GM23338 (cell line): Measurements from ENCODE around the gene CDH20. TPM values are rescaled to one million over a fixed set of nuclear protein-coding genes. Genes with fewer than 3 reads are reported as not detected.

ENCODE experiments used
- ATAC-seq: fragments of 200-7000 bp; cut with Tn5 transposase; 3 replicates; pipeline ENCODE4 v1.9.1; 2020
- DNase-seq: peaks from one replicate; pipeline ENCODE4 v3.0.0-alpha.2; 2015; ENCODE audit warnings: low spot score
- H2AFZ ChIP-seq: fragments of 200-600 bp; sonication (generic); 2 replicates; pipeline ENCODE4 v1.8.0; 2016; ENCODE audit warnings: antibody characterized with exemption, mild to moderate bottlenecking, moderate library complexity
- H3F3A ChIP-seq: fragments of 200-600 bp; sonication (generic); replicated peaks from 2 replicates; pipeline ENCODE4 v1.8.0; 2017; ENCODE audit warnings: antibody characterized with exemption, mixed run types, low read depth
- H3K27ac ChIP-seq: fragments of 200-600 bp; sonication (generic); 2 replicates; pipeline ENCODE4 v1.6.1; 2016; ENCODE audit warnings: low read depth
- H3K27me3 ChIP-seq: fragments of 200-600 bp; sonication (generic); 2 replicates; pipeline ENCODE4 v1.8.0; 2016; ENCODE audit warnings: mild to moderate bottlenecking, mixed run types, moderate library complexity; ENCODE audit not compliant: insufficient read depth
- H3K36me3 ChIP-seq: fragments of 200-600 bp; sonication (generic); 2 replicates; pipeline ENCODE4 v1.8.0; 2016; ENCODE audit warnings: mild to moderate bottlenecking; ENCODE audit not compliant: insufficient read depth
- H3K4me1 ChIP-seq: fragments of 200-600 bp; sonication (generic); 2 replicates; pipeline ENCODE4 v1.8.0; 2016; ENCODE audit warnings: mild to moderate bottlenecking, moderate library complexity; ENCODE audit not compliant: insufficient read depth
- H3K4me2 ChIP-seq: fragments of 200-600 bp; sonication (generic); 2 replicates; pipeline ENCODE4 v1.7.1; 2017; ENCODE audit warnings: mixed run types
- H3K4me3 ChIP-seq: fragments of 200-600 bp; sonication (generic); 2 replicates; pipeline ENCODE4 v1.6.1; 2016; ENCODE audit warnings: mixed run types
- H3K79me2 ChIP-seq: fragments of 200-600 bp; sonication (generic); replicated peaks from 2 replicates; pipeline ENCODE4 v1.8.0; 2017; ENCODE audit warnings: mild to moderate bottlenecking; ENCODE audit not compliant: insufficient read depth
- H3K9me2 ChIP-seq: fragments of 200-600 bp; sonication (generic); 2 replicates; pipeline ENCODE4 v1.8.0; 2017; ENCODE audit not compliant: insufficient read depth
- H4K20me1 ChIP-seq: fragments of 200-600 bp; sonication (generic); replicated peaks from 2 replicates; pipeline ENCODE4 v1.8.0; 2017; ENCODE audit warnings: mild to moderate bottlenecking; ENCODE audit not compliant: insufficient read depth
- H3K27ac Mint-ChIP-seq: 2 replicates; pipeline ENCODE4 v1.8.0; 2020; ENCODE audit warnings: inconsistent platforms, mild to moderate bottlenecking, moderate library complexity, mixed read lengths
- H3K27me3 Mint-ChIP-seq: 3 replicates; pipeline ENCODE4 v1.8.0; 2022; ENCODE audit warnings: low read depth, mild to moderate bottlenecking, moderate library complexity, mixed read lengths, inconsistent platforms; ENCODE audit not compliant: insufficient read depth, poor library complexity
- H3K36me3 Mint-ChIP-seq: 3 replicates; pipeline ENCODE4 v1.8.0; 2021; ENCODE audit warnings: low read depth, mild to moderate bottlenecking, inconsistent platforms, moderate library complexity, mixed read lengths
- H3K4me1 Mint-ChIP-seq: 3 replicates; pipeline ENCODE4 v1.8.0; 2020; ENCODE audit warnings: mild to moderate bottlenecking, inconsistent platforms, mixed read lengths
- H3K4me3 Mint-ChIP-seq: 3 replicates; pipeline ENCODE4 v1.8.0; 2021; ENCODE audit warnings: moderate library complexity, mild to moderate bottlenecking, inconsistent platforms, mixed read lengths
- H3K9me3 Mint-ChIP-seq: 3 replicates; pipeline ENCODE4 v1.8.0; 2020; ENCODE audit warnings: moderate library complexity, mild to moderate bottlenecking, inconsistent platforms, mixed read lengths
- CREB1 ChIP-seq: fragments of 250-450 bp; sonication (Bioruptor Pico); IDR thresholded peaks from 2 replicates; pipeline ENCODE4 v1.5.0; 2020; ENCODE audit warnings: low read depth, mild to moderate bottlenecking, moderate library complexity
- EZH2 ChIP-seq: fragments of 200-600 bp; sonication (generic); IDR thresholded peaks from one replicate; pipeline ENCODE4 v1.8.0; 2017; ENCODE audit warnings: antibody characterized with exemption, mild to moderate bottlenecking, low read depth; ENCODE audit not compliant: unreplicated experiment
- EZH2phosphoT487 ChIP-seq: fragments of 200-600 bp; sonication (generic); IDR thresholded peaks from one replicate; pipeline ENCODE4 v1.8.1; 2018; ENCODE audit warnings: antibody characterized with exemption; ENCODE audit not compliant: unreplicated experiment
- JUNB ChIP-seq: IDR thresholded peaks from one replicate; pipeline ENCODE4 v1.6.1; 2016; ENCODE audit warnings: antibody characterized with exemption; ENCODE audit not compliant: unreplicated experiment
- NANOG ChIP-seq: IDR thresholded peaks from 2 replicates; pipeline ENCODE4 v1.6.1; 2016; ENCODE audit warnings: antibody characterized with exemption, borderline replicate concordance
- POLR2AphosphoS5 ChIP-seq: IDR thresholded peaks from 2 replicates; pipeline ENCODE4 v1.6.1; 2016; ENCODE audit warnings: antibody characterized with exemption, low read depth
- STAT1 ChIP-seq: IDR thresholded peaks from one replicate; pipeline ENCODE4 v1.6.1; 2016; ENCODE audit warnings: antibody characterized with exemption; ENCODE audit not compliant: unreplicated experiment
- ZNF114 ChIP-seq: fragments of 250-450 bp; sonication (Bioruptor Pico); IDR thresholded peaks from 2 replicates; pipeline ENCODE4 v1.5.0; 2020; ENCODE audit warnings: mild to moderate bottlenecking, moderate library complexity
- ZNF331 ChIP-seq: fragments of 250-450 bp; sonication (Bioruptor Pico); IDR thresholded peaks from 2 replicates; pipeline ENCODE4 v1.5.0; 2020; ENCODE audit warnings: low read depth, mild to moderate bottlenecking, moderate library complexity
- polyA plus RNA-seq: library from polyadenylated mRNA; unstranded; fragments of >200 nt; fragmentation: Nextera tagmentation; extraction: Ambion mirVana; gene quantifications from 2 replicates; pipeline ENCODE4 v1.2.1, GENCODE V29; 2016
- total RNA-seq: library from RNA; depleted of rRNA; stranded (reverse); fragments of >200 nt; shearing (Covaris generic); gene quantifications from 2 replicates; pipeline ENCODE4 v1.2.3, GENCODE V29; 2014
- TF ChIP-seq, protein P1 (sequence below), 2 experiments: fragments of 200-600 bp in 1 of 2; sonication (generic) in 1 of 2; conservative IDR thresholded peaks; 2 replicates each; pipeline versions ENCODE4 v1.5.1 to v1.6.1; 2016 to 2017; ENCODE audit warnings: antibody characterized with exemption in 2 of 2, low read depth in 2 of 2, mild to moderate bottlenecking in 2 of 2, moderate library complexity in 1 of 2
- TF ChIP-seq, protein P2 (sequence below): IDR thresholded peaks from 2 replicates; pipeline ENCODE4 v1.6.1; 2016; ENCODE audit warnings: antibody characterized with exemption
- TF ChIP-seq, protein P3 (sequence below): IDR thresholded peaks from one replicate; pipeline ENCODE4 v1.6.1; 2018; ENCODE audit warnings: antibody characterized with exemption; ENCODE audit not compliant: unreplicated experiment
- TF ChIP-seq, protein P4 (sequence below): fragments of 250-450 bp; sonication (Bioruptor Pico); IDR thresholded peaks from 2 replicates; pipeline ENCODE4 v1.5.0; 2020; ENCODE audit warnings: mild to moderate bottlenecking, moderate library complexity

CDH20 gene
- total and polyA plus RNA-seq, 2 experiments from 2014 or later, result 1.0 TPM; not detected in 1

DNA sequence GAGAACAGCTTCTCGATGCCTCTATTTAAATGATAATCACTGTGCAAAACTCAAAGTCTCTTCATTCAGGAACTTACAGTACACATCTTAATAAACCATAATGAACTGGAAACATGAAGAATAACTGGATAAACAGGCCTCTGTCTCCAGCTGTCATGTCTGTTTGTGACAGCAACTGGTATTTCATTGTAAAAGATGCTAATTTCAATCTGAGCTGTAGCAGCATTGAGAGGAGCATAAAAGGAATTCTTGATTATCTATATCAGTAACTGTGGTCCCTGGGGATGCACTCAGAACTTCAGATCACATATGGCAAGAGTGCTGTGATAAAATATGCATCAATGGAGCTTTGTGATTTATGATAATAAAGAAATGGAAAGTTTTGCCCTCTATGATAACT, 18.8 kb downstream of the CDH20 start:
- TF ChIP-seq, protein P1, sequence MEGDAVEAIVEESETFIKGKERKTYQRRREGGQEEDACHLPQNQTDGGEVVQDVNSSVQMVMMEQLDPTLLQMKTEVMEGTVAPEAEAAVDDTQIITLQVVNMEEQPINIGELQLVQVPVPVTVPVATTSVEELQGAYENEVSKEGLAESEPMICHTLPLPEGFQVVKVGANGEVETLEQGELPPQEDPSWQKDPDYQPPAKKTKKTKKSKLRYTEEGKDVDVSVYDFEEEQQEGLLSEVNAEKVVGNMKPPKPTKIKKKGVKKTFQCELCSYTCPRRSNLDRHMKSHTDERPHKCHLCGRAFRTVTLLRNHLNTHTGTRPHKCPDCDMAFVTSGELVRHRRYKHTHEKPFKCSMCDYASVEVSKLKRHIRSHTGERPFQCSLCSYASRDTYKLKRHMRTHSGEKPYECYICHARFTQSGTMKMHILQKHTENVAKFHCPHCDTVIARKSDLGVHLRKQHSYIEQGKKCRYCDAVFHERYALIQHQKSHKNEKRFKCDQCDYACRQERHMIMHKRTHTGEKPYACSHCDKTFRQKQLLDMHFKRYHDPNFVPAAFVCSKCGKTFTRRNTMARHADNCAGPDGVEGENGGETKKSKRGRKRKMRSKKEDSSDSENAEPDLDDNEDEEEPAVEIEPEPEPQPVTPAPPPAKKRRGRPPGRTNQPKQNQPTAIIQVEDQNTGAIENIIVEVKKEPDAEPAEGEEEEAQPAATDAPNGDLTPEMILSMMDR (conservative IDR thresholded peaks at IDR 0.05; ENCODE audit: low read depth in 2 of 2), result no peak
- TF ChIP-seq NANOG (no peak), JUNB (no peak), ZNF331 (CRISPR knock-in tag) (no peak), POLR2AphosphoS5 (no peak), EZH2 (no peak), CREB1 (CRISPR knock-in tag) (no peak), STAT1 (no peak), ZNF114 (no peak), EZH2phosphoT487 (no peak)
- TF ChIP-seq, protein P2, sequence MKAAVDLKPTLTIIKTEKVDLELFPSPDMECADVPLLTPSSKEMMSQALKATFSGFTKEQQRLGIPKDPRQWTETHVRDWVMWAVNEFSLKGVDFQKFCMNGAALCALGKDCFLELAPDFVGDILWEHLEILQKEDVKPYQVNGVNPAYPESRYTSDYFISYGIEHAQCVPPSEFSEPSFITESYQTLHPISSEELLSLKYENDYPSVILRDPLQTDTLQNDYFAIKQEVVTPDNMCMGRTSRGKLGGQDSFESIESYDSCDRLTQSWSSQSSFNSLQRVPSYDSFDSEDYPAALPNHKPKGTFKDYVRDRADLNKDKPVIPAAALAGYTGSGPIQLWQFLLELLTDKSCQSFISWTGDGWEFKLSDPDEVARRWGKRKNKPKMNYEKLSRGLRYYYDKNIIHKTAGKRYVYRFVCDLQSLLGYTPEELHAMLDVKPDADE, result no peak
- TF ChIP-seq, protein P3, sequence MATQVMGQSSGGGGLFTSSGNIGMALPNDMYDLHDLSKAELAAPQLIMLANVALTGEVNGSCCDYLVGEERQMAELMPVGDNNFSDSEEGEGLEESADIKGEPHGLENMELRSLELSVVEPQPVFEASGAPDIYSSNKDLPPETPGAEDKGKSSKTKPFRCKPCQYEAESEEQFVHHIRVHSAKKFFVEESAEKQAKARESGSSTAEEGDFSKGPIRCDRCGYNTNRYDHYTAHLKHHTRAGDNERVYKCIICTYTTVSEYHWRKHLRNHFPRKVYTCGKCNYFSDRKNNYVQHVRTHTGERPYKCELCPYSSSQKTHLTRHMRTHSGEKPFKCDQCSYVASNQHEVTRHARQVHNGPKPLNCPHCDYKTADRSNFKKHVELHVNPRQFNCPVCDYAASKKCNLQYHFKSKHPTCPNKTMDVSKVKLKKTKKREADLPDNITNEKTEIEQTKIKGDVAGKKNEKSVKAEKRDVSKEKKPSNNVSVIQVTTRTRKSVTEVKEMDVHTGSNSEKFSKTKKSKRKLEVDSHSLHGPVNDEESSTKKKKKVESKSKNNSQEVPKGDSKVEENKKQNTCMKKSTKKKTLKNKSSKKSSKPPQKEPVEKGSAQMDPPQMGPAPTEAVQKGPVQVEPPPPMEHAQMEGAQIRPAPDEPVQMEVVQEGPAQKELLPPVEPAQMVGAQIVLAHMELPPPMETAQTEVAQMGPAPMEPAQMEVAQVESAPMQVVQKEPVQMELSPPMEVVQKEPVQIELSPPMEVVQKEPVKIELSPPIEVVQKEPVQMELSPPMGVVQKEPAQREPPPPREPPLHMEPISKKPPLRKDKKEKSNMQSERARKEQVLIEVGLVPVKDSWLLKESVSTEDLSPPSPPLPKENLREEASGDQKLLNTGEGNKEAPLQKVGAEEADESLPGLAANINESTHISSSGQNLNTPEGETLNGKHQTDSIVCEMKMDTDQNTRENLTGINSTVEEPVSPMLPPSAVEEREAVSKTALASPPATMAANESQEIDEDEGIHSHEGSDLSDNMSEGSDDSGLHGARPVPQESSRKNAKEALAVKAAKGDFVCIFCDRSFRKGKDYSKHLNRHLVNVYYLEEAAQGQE, result no peak
- TF ChIP-seq, protein P4, sequence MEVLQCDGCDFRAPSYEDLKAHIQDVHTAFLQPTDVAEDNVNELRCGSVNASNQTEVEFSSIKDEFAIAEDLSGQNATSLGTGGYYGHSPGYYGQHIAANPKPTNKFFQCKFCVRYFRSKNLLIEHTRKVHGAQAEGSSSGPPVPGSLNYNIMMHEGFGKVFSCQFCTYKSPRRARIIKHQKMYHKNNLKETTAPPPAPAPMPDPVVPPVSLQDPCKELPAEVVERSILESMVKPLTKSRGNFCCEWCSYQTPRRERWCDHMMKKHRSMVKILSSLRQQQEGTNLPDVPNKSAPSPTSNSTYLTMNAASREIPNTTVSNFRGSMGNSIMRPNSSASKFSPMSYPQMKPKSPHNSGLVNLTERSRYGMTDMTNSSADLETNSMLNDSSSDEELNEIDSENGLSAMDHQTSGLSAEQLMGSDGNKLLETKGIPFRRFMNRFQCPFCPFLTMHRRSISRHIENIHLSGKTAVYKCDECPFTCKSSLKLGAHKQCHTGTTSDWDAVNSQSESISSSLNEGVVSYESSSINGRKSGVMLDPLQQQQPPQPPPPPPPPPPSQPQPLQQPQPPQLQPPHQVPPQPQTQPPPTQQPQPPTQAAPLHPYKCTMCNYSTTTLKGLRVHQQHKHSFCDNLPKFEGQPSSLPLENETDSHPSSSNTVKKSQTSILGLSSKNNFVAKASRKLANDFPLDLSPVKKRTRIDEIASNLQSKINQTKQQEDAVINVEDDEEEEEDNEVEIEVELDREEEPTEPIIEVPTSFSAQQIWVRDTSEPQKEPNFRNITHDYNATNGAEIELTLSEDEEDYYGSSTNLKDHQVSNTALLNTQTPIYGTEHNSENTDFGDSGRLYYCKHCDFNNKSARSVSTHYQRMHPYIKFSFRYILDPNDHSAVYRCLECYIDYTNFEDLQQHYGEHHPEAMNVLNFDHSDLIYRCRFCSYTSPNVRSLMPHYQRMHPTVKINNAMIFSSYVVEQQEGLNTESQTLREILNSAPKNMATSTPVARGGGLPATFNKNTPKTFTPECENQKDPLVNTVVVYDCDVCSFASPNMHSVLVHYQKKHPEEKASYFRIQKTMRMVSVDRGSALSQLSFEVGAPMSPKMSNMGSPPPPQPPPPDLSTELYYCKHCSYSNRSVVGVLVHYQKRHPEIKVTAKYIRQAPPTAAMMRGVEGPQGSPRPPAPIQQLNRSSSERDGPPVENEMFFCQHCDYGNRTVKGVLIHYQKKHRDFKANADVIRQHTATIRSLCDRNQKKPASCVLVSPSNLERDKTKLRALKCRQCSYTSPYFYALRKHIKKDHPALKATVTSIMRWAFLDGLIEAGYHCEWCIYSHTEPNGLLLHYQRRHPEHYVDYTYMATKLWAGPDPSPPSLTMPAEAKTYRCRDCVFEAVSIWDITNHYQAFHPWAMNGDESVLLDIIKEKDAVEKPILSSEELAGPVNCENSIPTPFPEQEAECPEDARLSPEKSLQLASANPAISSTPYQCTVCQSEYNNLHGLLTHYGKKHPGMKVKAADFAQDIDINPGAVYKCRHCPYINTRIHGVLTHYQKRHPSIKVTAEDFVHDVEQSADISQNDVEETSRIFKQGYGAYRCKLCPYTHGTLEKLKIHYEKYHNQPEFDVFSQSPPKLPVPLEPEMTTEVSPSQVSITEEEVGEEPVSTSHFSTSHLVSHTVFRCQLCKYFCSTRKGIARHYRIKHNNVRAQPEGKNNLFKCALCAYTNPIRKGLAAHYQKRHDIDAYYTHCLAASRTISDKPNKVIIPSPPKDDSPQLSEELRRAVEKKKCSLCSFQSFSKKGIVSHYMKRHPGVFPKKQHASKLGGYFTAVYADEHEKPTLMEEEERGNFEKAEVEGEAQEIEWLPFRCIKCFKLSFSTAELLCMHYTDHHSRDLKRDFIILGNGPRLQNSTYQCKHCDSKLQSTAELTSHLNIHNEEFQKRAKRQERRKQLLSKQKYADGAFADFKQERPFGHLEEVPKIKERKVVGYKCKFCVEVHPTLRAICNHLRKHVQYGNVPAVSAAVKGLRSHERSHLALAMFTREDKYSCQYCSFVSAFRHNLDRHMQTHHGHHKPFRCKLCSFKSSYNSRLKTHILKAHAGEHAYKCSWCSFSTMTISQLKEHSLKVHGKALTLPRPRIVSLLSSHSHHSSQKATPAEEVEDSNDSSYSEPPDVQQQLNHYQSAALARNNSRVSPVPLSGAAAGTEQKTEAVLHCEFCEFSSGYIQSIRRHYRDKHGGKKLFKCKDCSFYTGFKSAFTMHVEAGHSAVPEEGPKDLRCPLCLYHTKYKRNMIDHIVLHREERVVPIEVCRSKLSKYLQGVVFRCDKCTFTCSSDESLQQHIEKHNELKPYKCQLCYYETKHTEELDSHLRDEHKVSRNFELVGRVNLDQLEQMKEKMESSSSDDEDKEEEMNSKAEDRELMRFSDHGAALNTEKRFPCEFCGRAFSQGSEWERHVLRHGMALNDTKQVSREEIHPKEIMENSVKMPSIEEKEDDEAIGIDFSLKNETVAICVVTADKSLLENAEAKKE (CRISPR knock-in tag), result no peak
- no peaks in the 10 kb centered on the region for H4K20me1 ChIP-seq
- Mint-ChIP-seq H3K4me3 (no peak overlapping the region), H3K9me3 (no peaks in the 10 kb centered on the region), H3K27me3 (no peaks in the 10 kb centered on the region), H3K36me3 (no peaks in the 10 kb centered on the region), H3K27ac (no peak overlapping the region), H3K4me1 (peaks cover 6% of the 10 kb centered on the region; the same call in 2 of the 3 replicates)
- no peak overlapping the region for H3K4me3 ChIP-seq
- no peak for ATAC-seq
- H3K27ac ChIP-seq, result no peak overlapping the region
- DNase-seq, result no peak
- H3K4me2 ChIP-seq, result no peak overlapping the region
- H3F3A ChIP-seq, result no peaks in the 10 kb centered on the region
- no peaks in the 10 kb centered on the region for H3K36me3 ChIP-seq
- no peaks in the 10 kb centered on the region for H3K4me1 ChIP-seq
- no peaks in the 10 kb centered on the region for H3K79me2 ChIP-seq
- no peaks in the 10 kb centered on the region for H3K27me3 ChIP-seq
- no peak overlapping the region for H2AFZ ChIP-seq
- no peaks in the 10 kb centered on the region for H3K9me2 ChIP-seq
